Cardiac fibroblast (primary cell): ENCODE data around the gene ZBTB20.
"Not testable (repeated sequence)": the region's sequence is repeated elsewhere in the genome, so short reads cannot be mapped to it uniquely, and the experiment has no call there.

ENCODE experiments used
- DNase-seq, 2 donors: peaks; one replicate each; pipeline versions ENCODE4 v3.0.0 to v3.0.0-alpha.2; 2010; ENCODE audit warnings: low read depth in 2 of 2
- H3K4me3 ChIP-seq, 2 donors: replicated peaks in 1 of 2; 1 replicate in 1 of 2; 2 replicates in 1 of 2; pipeline ENCODE4 v1.5.1; 2011; ENCODE audit warnings: low read depth in 2 of 2, low read length in 2 of 2, mild to moderate bottlenecking in 2 of 2, moderate library complexity in 1 of 2
- CTCF ChIP-seq: IDR thresholded peaks from one replicate; pipeline ENCODE4 v1.5.1; 2011; ENCODE audit warnings: low read depth, mild to moderate bottlenecking, low read length, inconsistent platforms

The ZBTB20 gene

GRCh38 chr3:115120597-115120996 is 26.5 kb downstream of the ZBTB20 start:
- H3K4me3 ChIP-seq = no peak overlapping the region
- peak in 1 of 2 donors; percentile 4 for DNase-seq
- no peak for TF ChIP-seq CTCF

- peak; percentile 58 to 64 for DNase-seq
- TF ChIP-seq CTCF = no peak
- no peak overlapping the region for H3K4me3 ChIP-seq
Observed at GRCh38 chr3:115113367-115113766, 33.7 kb downstream of the ZBTB20 start.

GRCh38 chr3:115111632-115112031 is 35.5 kb downstream of the ZBTB20 start:
- DNase-seq = no peak

GRCh38 chr3:115110830-115111229 is 36.3 kb downstream of the ZBTB20 start:
- no peak for DNase-seq
- no peak overlapping the region for H3K4me3 ChIP-seq
- no peak for TF ChIP-seq CTCF

More at GRCh38 chr3:115111632-115112031, 35.5 kb downstream of the ZBTB20 start:
- H3K4me3 ChIP-seq = no peak overlapping the region
- TF ChIP-seq CTCF = no peak

GRCh38 chr3:115110066-115110465 is 37.0 kb downstream of the ZBTB20 start:
- DNase-seq, H3K4me3 ChIP-seq: not testable (repeated sequence)

GRCh38 chr3:115108614-115109013 is 38.5 kb downstream of the ZBTB20 start:
- DNase-seq = peak in 1 of 2 donors; percentile 11
- H3K4me3 ChIP-seq = no peak overlapping the region
- no peak for TF ChIP-seq CTCF

GRCh38 chr3:115102046-115102445 is 45.0 kb downstream of the ZBTB20 start:
- H3K4me3 ChIP-seq = no peak overlapping the region
- no peak for DNase-seq
- TF ChIP-seq CTCF = no peak
